GM06990 (cell line): ENCODE data around the gene SSTR4.

ENCODE experiments used
- DNase-seq: peaks from one replicate; pipeline ENCODE4 v3.0.0-alpha.2; 2011; ENCODE audit not compliant: insufficient read length; ENCODE audit errors: extremely low read depth
- H3K27me3 ChIP-seq: replicated peaks from 2 replicates; pipeline ENCODE4 v1.6.0; 2011; ENCODE audit warnings: low read length; ENCODE audit not compliant: control insufficient read depth, insufficient read depth
- H3K36me3 ChIP-seq: 2 replicates; pipeline ENCODE4 v1.5.1; 2011; ENCODE audit warnings: low read length; ENCODE audit not compliant: control insufficient read depth, insufficient read depth
- H3K4me3 ChIP-seq: replicated peaks from 2 replicates; pipeline ENCODE4 v1.5.1; 2011; ENCODE audit warnings: low read depth, mild to moderate bottlenecking, control low read depth, low read length
- CTCF ChIP-seq: IDR thresholded peaks from 2 replicates; pipeline ENCODE4 v1.5.1; 2011; ENCODE audit warnings: low read length, control low read depth, mild to moderate bottlenecking, inconsistent platforms; ENCODE audit not compliant: insufficient read depth, poor library complexity, severe bottlenecking

Gene SSTR4

GRCh38 chr20:23069108-23069507, 34.0 kb downstream of the SSTR4 start:
- no peak overlapping the region for H3K4me3 ChIP-seq

GRCh38 chr20:23071398-23071797, 36.3 kb downstream of the SSTR4 start:
- Histone ChIP-seq H3K36me3 (no peaks in the 10 kb centered on the region), H3K27me3 (no peaks in the 10 kb centered on the region), H3K4me3 (no peak overlapping the region)
- no peak for DNase-seq
- TF ChIP-seq CTCF: no peak

More at GRCh38 chr20:23069108-23069507, 34.0 kb downstream of the SSTR4 start:
- no peak for DNase-seq
- H3K36me3 ChIP-seq: no peaks in the 10 kb centered on the region
- H3K27me3 ChIP-seq: no peaks in the 10 kb centered on the region
- TF ChIP-seq CTCF: no peak

GRCh38 chr20:23071996-23072395, 36.9 kb downstream of the SSTR4 start:
- TF ChIP-seq CTCF: no peak
- no peak for DNase-seq
- H3K4me3 ChIP-seq: no peak overlapping the region

GRCh38 chr20:23072892-23073586, 37.9 kb downstream of the SSTR4 start:
- no peaks in the 10 kb centered on the region for H3K36me3 ChIP-seq

More at GRCh38 chr20:23071996-23072395, 36.9 kb downstream of the SSTR4 start:
- no peaks in the 10 kb centered on the region for H3K27me3 ChIP-seq
- H3K36me3 ChIP-seq: no peaks in the 10 kb centered on the region

GRCh38 chr20:23074052-23074451, 38.9 kb downstream of the SSTR4 start:
- TF ChIP-seq CTCF: no peak
- no peak for DNase-seq
- no peaks in the 10 kb centered on the region for H3K27me3 ChIP-seq

More at GRCh38 chr20:23072892-23073586, 37.9 kb downstream of the SSTR4 start:
- DNase-seq: no peak
- Histone ChIP-seq H3K27me3 (no peaks in the 10 kb centered on the region), H3K4me3 (no peak overlapping the region)
- TF ChIP-seq CTCF: no peak

More at GRCh38 chr20:23074052-23074451, 38.9 kb downstream of the SSTR4 start:
- Histone ChIP-seq H3K36me3 (no peaks in the 10 kb centered on the region), H3K4me3 (no peak overlapping the region)
